ENCODE results near the gene AIF1. TPM values are rescaled to one million over a fixed set of nuclear protein-coding genes. Genes with fewer than 3 reads are reported as not detected.

The AIF1 gene
- total RNA-seq, 1 experiment from 2014 or later: not detected

DNA sequence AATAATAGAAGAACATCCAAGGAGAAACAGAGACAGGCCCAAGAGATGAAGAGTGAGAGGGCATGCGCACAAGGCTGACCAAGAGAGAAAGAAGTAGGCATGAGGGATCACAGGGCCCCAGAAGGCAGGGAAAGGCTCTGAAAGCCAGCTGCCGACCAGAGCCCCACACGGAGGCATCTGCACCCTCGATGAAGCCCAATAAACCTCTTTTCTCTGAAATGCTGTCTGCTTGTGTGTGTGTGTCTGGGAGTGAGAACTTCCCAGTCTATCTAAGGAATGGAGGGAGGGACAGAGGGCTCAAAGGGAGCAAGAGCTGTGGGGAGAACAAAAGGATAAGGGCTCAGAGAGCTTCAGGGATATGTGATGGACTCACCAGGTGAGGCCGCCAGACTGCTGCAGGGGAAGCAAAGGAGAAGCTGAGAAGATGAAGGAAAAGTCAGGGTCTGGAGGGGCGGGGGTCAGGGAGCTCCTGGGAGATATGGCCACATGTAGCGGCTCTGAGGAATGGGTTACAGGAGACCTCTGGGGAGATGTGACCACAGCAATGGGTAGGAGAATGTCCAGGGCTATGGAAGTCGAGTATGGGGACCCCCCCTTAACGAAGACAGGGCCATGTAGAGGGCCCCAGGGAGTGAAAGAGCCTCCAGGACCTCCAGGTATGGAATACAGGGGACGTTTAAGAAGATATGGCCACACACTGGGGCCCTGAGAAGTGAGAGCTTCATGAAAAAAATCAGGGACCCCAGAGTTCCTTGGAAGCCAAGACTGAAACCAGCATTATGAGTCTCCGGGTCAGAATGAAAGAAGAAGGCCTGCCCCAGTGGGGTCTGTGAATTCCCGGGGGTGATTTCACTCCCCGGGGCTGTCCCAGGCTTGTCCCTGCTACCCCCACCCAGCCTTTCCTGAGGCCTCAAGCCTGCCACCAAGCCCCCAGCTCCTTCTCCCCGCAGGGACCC, 40.6 kb upstream of the AIF1 start:
- intact Hi-C loops (cut with micrococcal nuclease): no loop called here
- H3K9me3 Mint-ChIP-seq (ENCODE audit: unreplicated experiment): no peaks in the 10 kb centered on the region
- DNase-seq (ENCODE audit: unreplicated experiment): no peak
- CTCF ChIA-PET: interaction anchor here (1.2 to 18.9 kb wide), 3 partner anchors 13 to 33 kb away, joined by 4 to 215 read pairs (median 5); partner anchors contain the start of genes DDX39B and NCR3
- H3K27ac Mint-ChIP-seq (ENCODE audit: low read depth, unreplicated experiment): no peak overlapping the region
- no TSS peak for BruUV-seq (replicated peaks)
- H3K4me1 Mint-ChIP-seq (ENCODE audit: insufficient read depth, unreplicated experiment): peaks cover 6% of the 10 kb centered on the region
- TF ChIP-seq CTCF (IDR thresholded peaks at IDR 0.05; ENCODE audit: unreplicated experiment): no peak
- POLR2A ChIA-PET: interaction anchor here (1.4 kb wide), 1 partner anchor 15 kb away, joined by 3 read pairs; no protein-coding TSS in a partner anchor
- H3K27me3 Mint-ChIP-seq (ENCODE audit: insufficient read depth, unreplicated experiment): peaks cover 20% of the 10 kb centered on the region
- no peak overlapping the region for H3K4me3 Mint-ChIP-seq (ENCODE audit: unreplicated experiment)
- peaks cover 7% of the 10 kb centered on the region for H3K36me3 Mint-ChIP-seq (ENCODE audit: insufficient read depth, unreplicated experiment)

DNA sequence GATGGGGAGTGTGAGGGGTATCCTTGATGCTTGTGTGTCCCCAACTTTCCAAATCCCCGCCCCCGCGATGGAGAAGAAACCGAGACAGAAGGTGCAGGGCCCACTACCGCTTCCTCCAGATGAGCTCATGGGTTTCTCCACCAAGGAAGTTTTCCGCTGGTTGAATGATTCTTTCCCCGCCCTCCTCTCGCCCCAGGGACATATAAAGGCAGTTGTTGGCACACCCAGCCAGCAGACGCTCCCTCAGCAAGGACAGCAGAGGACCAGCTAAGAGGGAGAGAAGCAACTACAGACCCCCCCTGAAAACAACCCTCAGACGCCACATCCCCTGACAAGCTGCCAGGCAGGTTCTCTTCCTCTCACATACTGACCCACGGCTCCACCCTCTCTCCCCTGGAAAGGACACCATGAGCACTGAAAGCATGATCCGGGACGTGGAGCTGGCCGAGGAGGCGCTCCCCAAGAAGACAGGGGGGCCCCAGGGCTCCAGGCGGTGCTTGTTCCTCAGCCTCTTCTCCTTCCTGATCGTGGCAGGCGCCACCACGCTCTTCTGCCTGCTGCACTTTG, 39.6 kb upstream of the AIF1 start, which contains the start of gene TNF:
Gene TNF (plus strand): TSS at position 231 of the 567 bp plus-strand sequence. CDS start 177 bp downstream, at position 408.
- Mint-ChIP-seq H3K4me1 (ENCODE audit: insufficient read depth, unreplicated experiment) (peaks cover 6% of the 10 kb centered on the region), H3K27me3 (ENCODE audit: insufficient read depth, unreplicated experiment) (peaks cover 20% of the 10 kb centered on the region), H3K36me3 (ENCODE audit: insufficient read depth, unreplicated experiment) (peaks cover 7% of the 10 kb centered on the region), H3K9me3 (ENCODE audit: unreplicated experiment) (no peaks in the 10 kb centered on the region), H3K4me3 (ENCODE audit: unreplicated experiment) (no peak within 1 kb of the TSS), H3K27ac (ENCODE audit: low read depth, unreplicated experiment) (no peak within 1 kb of the TSS)
- TF ChIP-seq CTCF (IDR thresholded peaks at IDR 0.05; ENCODE audit: unreplicated experiment): no peak
- ChIA-PET CTCF (interaction anchor here (0.6 to 18.9 kb wide), 4 partner anchors 12 to 109 kb away, joined by 3 to 215 read pairs (median 4); partner anchors contain the start of gene NCR3), POLR2A (interaction anchor here (1.4 kb wide), 1 partner anchor 16 kb away, joined by 3 read pairs; no protein-coding TSS in a partner anchor)
- DNase-seq (ENCODE audit: unreplicated experiment): no peak
- intact Hi-C loops (cut with micrococcal nuclease): no loop called here
- BruUV-seq (replicated peaks): no TSS peak

DNA sequence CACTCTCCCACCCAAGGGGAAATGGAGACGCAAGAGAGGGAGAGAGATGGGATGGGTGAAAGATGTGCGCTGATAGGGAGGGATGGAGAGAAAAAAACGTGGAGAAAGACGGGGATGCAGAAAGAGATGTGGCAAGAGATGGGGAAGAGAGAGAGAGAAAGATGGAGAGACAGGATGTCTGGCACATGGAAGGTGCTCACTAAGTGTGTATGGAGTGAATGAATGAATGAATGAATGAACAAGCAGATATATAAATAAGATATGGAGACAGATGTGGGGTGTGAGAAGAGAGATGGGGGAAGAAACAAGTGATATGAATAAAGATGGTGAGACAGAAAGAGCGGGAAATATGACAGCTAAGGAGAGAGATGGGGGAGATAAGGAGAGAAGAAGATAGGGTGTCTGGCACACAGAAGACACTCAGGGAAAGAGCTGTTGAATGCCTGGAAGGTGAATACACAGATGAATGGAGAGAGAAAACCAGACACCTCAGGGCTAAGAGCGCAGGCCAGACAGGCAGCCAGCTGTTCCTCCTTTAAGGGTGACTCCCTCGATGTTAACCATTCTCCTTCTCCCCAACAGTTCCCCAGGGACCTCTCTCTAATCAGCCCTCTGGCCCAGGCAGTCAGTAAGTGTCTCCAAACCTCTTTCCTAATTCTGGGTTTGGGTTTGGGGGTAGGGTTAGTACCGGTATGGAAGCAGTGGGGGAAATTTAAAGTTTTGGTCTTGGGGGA, 38.9 kb upstream of the AIF1 start:
- CTCF ChIA-PET: interaction anchor here (0.6 to 18.9 kb wide), 4 partner anchors 21 to 1010 kb away, joined by 3 to 215 read pairs (median 4); partner anchors contain the start of gene NCR3
- H3K4me1 Mint-ChIP-seq (ENCODE audit: insufficient read depth, unreplicated experiment): peaks cover 9% of the 10 kb centered on the region
- no peak overlapping the region for H3K4me3 Mint-ChIP-seq (ENCODE audit: unreplicated experiment)
- BruUV-seq (replicated peaks): no TSS peak
- DNase-seq (ENCODE audit: unreplicated experiment): no peak
- H3K27me3 Mint-ChIP-seq (ENCODE audit: insufficient read depth, unreplicated experiment): peaks cover 20% of the 10 kb centered on the region
- no peak overlapping the region for H3K27ac Mint-ChIP-seq (ENCODE audit: low read depth, unreplicated experiment)
- H3K36me3 Mint-ChIP-seq (ENCODE audit: insufficient read depth, unreplicated experiment): peaks cover 7% of the 10 kb centered on the region
- intact Hi-C loops (cut with micrococcal nuclease): no loop called here
- H3K9me3 Mint-ChIP-seq (ENCODE audit: unreplicated experiment): no peaks in the 10 kb centered on the region
- POLR2A ChIA-PET: no interaction called here
- TF ChIP-seq CTCF (IDR thresholded peaks at IDR 0.05; ENCODE audit: unreplicated experiment): no peak
